HG02798 (cell line): ENCODE measurements around the gene MINDY4.

Experiments used
- ATAC-seq: cut with Tn5 transposase; IDR thresholded peaks from one replicate; pipeline ENCODE4 v1.9.1; 2021; ENCODE audit warnings: mild to moderate bottlenecking; ENCODE audit not compliant: unreplicated experiment, poor library complexity

Gene MINDY4

GRCh38 chr7:30922596-30922995, 151.4 kb downstream of the MINDY4 start:
- no peak for ATAC-seq

GRCh38 chr7:30923009-30923773, 152.0 kb downstream of the MINDY4 start:
- ATAC-seq: no peak

GRCh38 chr7:30923774-30924413, 152.7 kb downstream of the MINDY4 start:
- ATAC-seq: no peak

- no peak for ATAC-seq
These were observed 153.4 kb downstream of the MINDY4 start for GRCh38 chr7:30924624-30925023.

- ATAC-seq: no peak
These were observed 153.9 kb downstream of the MINDY4 start for GRCh38 chr7:30925117-30925516.

- no peak for ATAC-seq
These were observed 154.7 kb downstream of the MINDY4 start for GRCh38 chr7:30925913-30926312.

GRCh38 chr7:30926313-30926712, 155.1 kb downstream of the MINDY4 start:
- no peak for ATAC-seq

- ATAC-seq: no peak
These were observed 155.8 kb downstream of the MINDY4 start for GRCh38 chr7:30927040-30927439.

GRCh38 chr7:30927559-30927958, 156.3 kb downstream of the MINDY4 start:
- ATAC-seq: no peak

- no peak for ATAC-seq
These were observed 157.1 kb downstream of the MINDY4 start for GRCh38 chr7:30928254-30928872.

GRCh38 chr7:30929686-30930085, 158.5 kb downstream of the MINDY4 start:
- ATAC-seq: no peak

- ATAC-seq: no peak
These were observed 159.4 kb downstream of the MINDY4 start for GRCh38 chr7:30930621-30931020.

- ATAC-seq: no peak
These were observed 160.1 kb downstream of the MINDY4 start for GRCh38 chr7:30931161-30931928.

- no peak for ATAC-seq
These were observed 160.8 kb downstream of the MINDY4 start for GRCh38 chr7:30931929-30932540.

GRCh38 chr7:30932562-30932961, 161.3 kb downstream of the MINDY4 start:
- no peak for ATAC-seq

GRCh38 chr7:30933124-30933974, 162.1 kb downstream of the MINDY4 start:
- ATAC-seq: no peak

GRCh38 chr7:30934225-30934624, 163.0 kb downstream of the MINDY4 start:
- ATAC-seq: no peak

GRCh38 chr7:30934732-30935568, 163.7 kb downstream of the MINDY4 start:
- no peak for ATAC-seq

GRCh38 chr7:30935569-30935877, 164.3 kb downstream of the MINDY4 start:
- no peak for ATAC-seq
